Suppressor macrophage (primary cell): ENCODE results near the gene MICALL2.

Source experiments
- DNase-seq, 4 experiments: peaks; one replicate each; pipeline ENCODE4 v3.0.0-alpha.2; 2020 to 2022

MICALL2 gene

DNA sequence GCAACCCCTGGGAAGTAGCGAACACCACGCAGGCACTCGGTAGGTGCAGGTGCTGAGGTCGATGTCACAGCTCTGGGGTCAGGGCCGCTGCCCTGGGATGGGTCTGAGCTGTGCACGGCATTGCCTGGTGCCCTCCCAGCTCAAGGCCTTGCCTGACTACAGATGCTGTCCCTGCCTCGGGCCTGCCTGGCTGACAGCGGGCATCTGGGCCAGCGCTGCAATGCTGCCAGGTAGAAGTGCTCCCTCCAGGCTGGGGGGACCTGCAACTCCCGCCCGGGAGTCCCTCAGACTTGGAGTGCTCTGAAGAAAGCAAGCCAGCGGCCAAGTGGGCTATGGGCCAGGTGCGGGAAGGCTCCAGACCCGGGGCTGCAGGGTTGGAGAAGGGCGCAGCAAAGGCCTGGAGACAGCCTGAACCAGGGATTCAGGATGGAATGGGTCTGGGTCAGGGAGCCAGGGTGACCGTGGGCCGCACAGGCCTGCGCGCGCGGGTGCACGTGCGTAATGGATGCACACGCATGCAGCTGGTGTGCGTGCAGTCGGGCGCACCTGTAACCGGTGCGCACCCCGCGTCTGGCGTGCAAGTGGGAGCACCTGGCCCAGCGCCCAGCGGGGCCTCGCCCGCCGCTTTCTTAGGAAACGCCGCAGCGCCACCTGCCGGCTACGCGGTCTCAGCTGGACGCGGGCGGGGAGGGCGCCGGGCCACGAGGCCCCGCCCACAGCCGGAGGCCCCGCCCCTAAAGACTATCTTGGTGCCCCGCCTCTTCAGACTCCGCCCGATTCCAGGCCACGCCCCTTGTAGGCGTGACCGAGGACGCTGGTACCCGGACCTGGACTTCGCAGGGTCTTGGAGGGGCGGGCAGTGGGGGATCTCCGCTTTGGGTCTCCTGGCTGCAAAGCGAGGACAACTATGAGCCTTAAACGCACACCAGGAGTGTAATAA, 46.7 kb downstream of the MICALL2 start:
- DNase-seq = peak; percentile 89 to 97 (median 96)

DNA sequence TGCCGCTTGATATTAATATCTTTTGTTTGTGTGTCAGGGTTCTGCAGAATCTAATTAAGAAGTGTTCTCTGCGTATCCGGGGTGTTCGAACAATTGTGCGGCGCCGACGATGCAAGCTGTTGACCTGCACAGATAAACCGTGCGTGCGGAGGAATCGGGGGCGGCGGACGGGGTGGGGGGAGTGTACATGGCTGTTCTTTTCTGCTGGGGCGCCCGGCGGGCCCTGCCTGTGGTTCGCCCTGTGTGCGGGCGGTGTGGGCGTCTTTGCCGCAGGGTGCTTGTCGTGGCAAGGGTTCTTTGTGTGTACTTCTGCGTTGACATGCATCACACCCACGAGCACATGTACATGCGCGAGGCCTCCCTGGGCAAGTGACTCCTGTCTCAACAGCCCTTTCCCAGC, 47.9 kb downstream of the MICALL2 start:
- no peak for DNase-seq

DNA sequence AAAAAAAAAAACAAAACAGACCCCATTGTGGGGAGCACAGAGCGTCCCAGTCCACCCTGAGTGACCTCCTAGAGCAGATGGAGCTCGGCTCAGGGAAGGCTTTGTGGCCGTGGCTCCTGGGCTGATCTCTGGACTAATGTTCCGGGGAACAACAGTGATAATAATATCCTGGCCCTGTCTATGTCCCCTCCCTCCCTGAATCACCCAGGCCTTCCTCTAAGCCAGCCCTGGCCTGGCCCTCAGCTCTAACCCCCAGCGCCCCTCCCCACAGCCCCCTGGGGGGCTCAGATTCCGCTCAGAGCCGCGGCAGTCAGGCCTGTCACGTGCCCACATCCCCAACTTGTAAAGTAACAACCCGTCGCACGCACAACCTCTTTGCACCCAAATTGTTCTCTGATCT, 48.3 kb downstream of the MICALL2 start:
- no peak for DNase-seq

DNA sequence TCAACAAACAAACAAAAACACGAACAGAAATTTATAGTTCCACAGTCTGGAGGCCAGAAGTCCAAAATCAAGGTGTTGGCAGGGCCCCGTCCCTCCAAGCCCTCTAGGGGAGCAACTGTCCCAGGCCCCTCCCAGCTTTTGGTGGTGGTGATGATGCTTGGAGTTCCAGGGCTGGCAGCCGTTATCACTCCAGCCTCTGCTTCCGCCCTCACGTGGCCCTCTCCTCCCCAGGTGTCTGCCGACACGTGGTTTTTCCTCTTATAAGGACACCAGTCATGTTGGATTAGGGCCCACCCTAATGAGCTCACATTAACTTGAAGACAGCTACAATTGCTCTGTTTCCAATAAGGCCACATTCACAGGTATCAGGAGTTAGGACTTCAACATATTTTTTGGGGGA, 49.7 kb downstream of the MICALL2 start:
- no peak for DNase-seq

DNA sequence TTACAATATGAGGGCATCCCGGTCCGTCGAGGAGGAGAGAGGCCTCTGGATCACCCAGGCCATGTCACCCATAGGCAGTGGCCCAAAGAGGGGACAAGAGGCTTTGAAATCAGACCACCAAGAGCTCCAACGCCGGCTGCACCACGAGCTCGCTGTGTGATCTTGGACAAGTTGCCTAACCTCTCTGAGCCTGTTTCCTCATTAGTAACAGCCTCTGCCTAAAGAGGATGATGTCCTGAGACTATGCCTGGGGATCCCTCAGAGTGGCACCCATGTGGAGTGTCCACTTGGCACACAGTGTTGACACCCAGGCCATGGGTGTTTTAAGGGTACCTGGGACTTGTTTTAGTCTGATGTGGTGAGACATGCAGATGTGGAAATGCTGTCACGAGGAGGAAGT, 50.8 kb downstream of the MICALL2 start:
- DNase-seq = no peak

DNA sequence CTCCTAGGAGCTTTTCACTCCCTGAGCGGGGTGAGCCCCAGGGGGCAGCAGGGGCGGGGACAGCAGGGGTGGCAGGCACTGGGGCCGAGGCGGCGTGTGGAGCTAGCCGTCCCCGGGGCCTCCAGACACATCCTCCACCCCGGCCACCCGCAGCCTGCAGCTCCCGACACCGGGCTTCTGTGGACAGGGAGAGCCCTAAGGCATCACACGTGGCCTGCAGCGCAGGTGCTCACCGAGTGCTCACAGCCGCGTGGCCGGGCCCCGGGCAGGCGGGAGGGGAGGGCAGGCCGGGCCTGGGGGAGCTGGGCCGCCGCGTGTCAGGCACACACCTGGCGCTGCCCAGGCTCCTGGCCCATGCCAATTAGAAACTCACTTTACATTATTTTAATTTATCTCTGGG, 51.4 kb downstream of the MICALL2 start:
- no peak for DNase-seq

DNA sequence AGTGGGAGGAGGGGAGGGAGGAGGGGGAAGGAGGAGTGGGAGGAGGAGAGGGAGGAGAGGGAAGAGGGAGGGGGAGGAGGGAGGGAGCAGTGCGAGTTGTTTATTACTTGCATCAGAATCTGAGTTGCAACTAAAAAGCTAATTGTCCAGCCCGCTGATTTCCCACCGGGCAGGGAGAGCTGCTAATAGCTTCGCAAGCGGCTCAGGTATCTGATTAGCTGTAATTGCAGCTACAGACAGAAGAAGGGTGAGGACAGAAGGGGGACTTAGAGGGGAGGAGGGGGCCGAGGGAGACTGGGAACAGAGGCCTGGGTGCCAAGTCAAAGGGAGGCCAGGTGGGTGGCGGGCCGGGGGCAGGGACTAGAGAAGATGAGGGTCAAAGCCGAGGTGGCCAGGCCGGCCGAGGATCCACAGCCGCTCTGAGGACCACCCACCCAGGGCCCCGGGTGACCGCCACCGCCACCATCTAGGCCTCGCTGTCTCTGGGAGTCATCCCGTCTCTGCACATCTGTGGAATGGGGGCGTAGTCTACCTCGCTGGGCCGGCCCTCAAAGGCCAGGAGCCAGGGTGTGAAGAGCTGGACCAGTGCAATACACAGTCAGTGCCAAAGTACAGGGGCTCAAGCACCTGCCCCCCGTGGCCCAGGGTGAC, 54.2 kb downstream of the MICALL2 start:
- no peak for DNase-seq

DNA sequence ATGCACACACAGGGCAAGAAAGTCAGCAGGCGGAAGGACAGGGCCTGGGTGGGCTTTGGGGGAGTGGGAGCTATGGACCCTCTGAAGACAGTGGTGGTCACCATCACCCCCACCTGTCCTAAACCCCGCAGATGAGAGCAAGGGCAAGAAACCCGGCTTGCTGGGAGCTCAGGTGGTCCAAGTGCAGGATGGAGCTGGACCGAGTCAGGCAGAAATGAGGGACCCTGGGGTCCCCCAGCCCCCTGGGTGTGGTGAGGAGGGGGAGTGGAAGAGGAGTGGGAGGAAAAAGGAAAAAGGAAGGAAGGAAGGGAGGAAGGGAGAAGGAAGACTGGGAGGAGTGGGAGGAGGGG, 54.8 kb downstream of the MICALL2 start:
- no peak for DNase-seq

DNA sequence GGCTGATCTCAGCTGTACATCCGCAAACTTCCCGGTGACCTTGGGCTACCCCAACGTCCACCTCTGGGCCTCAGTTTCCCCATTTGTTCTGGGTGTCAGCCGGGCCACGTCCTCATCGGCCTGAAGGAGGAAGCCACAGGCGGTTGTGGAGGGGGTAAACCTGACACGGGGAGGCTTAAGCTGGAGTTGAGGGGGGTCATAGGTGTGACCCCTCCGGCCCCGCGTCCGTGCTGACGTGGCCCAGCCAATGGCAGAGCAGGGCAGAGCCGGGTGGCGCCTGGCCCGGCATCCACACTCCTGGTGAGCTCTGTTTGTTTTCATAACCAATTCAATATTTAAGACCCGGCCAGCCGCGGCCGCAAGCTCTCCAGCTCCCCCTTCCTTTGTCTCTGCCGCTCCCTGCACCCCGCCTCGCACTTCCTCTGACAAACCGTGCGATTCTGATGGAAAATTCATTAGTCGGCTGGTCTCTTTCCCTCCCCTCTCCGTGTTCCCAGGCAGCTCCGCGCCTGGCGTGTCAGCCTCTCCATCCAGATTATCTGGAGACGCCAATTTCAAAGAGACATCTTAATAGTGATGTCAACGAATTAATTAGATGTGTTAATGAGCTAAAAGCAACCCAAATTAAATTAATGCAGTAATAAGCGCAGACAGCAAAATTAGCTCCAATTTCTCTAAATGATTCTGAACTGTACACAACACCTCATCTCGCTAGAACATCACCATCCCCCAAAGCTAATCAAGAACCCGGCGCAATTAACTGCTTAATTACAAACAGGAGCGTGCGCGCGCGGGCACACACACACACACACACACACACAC, 55.4 kb downstream of the MICALL2 start:
- peak in 3 of 4 experiments; percentile 19 to 33 (median 28) for DNase-seq

DNA sequence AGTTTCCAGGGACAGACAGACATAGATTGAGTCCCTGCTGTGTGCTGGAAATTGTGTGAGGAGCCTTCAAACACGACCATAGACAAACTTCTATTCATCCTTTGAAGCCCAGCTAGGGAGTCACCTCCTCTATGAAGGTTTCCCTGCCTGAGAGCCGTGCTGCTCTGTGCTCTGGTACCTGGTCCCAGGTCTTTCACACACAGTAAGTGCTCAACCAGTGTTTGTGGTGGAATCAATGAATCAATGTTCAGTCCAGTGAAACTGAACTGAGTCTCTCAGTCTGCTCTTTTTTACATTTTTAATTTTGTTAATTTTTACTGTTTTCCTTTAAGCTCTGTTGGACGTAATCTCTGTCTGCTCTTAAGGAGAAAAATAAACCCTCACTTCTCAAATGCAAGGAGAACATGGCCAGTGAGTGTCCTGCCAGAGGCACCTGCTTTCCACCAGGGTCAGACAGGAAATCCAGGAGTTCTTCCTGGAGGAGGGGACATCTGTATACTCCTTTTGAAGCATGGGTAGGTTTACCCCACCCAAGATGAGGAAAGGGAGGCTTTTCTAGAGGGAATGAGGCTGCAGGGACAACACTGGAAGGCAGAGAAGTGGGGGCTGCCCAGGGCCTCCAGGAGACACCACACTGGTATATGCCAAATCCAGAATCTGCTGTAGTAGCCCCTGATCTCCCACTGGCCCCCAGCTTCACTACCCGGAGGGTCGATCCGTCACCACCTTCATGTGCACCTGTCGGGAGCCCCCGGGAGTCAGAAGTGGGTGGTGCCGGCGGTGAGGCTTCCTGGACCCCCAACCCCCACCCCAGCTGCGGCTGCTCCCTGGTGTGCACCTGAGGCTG, 56.3 kb downstream of the MICALL2 start:
- DNase-seq = no peak

DNA sequence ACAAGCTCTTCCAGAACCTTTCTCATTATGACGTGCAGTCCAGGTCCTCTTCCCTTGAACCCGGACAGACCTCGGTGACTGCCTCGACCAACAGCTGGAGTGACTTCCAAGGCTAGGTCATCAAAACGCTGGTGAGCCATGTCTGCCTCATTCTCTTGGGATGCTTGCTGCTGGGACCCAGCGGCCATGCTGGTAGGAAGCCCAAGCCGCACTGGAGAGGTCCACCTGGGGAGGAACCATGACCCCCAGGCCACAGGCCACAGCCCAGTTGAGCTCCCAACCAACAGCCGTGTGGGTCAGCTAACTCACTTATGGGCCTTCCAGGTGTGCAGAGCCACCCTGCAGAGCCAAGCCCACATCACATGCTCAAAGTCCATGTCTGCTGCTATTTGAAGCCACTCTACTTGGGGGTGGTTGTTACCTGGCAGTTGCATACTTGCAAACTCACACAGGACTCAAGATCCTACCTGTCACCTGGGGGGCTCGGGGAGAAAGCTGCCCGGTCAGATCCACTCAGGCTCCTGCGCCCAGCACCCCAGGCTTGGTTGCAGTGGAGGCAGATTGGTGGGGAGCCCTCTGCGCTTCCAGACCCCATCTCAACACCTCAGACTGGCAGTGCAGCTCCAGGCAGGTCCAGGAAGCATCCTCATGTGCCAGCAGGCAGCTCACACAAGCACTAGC, 57.0 kb downstream of the MICALL2 start:
- no peak for DNase-seq

DNA sequence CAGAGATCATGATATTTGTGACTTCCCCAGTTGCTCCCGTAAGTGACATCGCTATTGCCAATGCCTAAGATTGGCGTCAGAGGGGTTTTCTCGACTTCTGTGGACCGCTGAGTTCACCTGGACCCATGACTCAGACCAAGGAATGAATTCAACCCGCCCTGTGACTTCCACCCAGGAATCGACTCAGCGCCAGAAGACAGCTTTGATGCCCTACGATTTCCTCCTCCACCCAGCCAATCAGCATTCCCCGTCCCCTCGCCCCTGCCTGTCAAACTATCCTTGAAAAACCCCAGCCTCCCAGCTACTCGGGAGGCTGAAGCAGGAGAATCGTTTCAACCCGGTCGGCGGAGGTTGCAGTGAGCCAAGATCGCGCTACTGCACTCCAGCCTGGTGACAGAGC, 58.3 kb downstream of the MICALL2 start:
- DNase-seq = no peak

DNA sequence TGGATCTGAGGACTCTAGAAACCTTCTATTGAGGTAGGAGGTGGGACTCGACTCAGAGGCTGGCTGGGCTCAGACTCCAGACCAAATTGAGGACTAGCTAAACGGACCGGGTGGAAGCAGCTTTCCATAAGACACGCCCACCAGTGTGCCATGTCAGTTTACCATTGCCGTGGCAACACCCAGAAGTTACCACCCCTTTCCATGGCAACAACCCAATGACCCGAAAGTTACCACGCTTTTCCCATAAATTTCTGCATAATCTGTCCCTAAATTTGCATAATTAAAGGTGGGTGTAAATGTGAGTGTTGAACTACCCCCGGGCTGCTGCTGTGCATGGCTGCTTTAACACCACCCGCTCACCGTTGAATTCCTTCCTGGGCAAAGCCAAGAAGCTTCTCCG, 58.9 kb downstream of the MICALL2 start:
- no peak for DNase-seq

DNA sequence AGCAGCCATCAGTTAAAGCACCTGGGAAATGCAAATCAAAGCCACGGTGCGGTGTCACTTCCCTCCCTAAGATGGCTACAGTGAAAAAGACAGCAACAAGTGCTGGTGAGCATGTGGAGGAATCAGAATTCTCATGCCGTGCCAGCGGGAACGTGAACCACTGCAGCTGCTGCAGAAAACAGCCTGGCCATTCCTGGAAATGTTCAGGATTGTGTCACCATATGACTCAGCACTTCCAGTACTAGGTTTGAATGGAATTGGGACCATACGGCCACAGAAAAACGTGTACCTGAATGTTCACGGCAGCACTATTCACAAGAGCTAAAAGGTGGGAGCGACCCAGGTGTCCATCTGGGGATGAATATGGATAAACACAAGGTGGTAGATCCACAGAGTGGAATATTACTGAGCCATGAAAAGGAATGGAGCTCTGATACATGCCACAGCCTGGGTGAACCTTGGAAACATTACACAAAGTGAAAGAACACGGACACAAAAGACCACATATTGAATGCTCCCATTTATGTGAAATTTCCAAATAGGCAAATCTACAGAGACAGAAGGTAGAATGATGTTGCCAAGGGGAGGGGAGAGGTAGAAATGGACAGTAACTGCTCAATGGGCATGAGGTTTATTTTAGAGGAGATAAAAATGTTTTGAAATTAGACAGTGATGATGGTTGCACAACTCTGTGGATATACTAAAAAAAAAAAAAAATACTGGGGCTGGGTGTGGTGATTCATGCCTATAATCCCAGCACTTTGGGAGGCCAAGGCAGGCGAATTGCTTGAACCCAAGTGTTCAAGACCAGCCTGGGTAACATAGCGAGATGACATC, 61.6 kb downstream of the MICALL2 start:
- DNase-seq = no peak

DNA sequence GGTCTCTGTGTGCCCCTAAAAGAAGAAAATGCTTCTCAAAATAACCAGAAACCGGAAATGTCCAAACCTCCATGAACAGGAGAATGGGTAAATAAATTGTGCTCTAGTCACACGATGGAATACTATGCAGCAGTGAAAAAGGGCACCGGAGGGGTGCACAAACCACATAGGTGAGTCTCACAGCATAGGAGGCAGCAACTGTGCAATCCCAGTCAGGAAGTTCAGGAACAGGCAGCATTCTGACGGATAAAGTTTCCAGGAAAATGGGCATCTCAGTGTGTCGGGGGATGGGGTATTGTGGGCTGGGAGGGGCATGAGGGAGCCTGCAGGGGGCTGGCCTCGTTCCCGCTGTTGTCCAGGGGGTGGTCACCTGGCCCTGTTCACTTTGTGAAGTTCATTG, 63.1 kb downstream of the MICALL2 start:
- DNase-seq = no peak

DNA sequence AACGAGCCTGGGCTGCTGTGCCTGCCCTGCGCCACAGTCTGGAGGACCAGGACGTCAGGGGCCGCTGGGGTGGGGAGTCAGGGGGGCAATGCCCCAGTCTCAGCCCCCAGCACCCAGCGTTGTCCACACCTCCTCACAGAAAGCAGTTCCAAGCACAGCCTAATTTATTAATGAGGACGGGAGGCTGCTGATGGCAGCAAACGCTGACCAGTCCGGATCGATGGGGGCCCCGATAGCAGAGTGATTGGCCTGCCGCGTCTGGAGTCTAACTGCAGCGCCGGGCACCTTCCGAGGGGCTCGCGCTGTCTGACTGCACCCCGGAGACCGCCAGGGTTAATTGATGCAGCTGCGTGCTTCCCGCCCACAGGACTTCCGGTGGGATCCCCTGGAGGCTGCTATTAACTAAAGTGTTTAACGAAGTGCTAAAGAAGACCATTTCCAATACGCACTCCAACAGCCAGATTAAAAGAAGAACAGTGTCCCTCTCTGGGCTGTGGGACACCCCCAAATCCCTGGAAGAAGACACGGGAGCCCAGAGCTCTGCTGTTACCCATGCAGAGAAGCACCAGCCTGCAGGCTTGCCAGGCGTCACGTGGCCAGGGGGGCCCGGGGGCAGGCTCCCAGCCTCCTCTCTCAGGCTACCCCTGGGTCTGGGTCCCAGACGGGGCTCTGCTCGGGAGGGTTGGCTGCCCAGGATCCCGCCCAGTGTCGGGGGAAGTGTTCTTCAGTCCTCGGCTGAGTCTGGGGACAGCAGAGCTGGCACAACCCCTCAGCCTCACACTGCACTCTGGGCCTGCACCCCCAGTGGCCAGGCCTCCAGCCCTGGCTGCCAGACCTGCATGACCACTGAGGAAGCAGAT, 63.8 kb downstream of the MICALL2 start:
- DNase-seq = no peak

DNA sequence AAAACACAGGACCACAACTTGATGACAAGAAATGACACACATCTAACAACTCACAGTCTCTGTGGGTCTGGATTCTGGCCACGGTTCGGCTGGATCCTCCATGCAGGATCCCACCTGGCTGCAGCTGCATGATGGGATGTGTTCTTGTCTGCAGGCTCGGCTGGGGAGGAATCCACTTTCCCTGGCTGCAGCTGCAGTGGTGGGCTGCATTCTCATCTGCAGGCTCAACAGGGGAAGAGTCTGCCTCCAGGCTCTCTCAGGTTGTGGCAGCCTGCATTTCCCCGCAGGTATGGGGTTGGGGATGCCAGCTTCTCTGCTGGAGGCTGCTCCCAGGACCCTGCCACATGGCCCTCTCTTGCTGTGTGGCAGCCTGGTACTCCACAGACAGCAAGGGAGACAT, 64.9 kb downstream of the MICALL2 start:
- DNase-seq = no peak

DNA sequence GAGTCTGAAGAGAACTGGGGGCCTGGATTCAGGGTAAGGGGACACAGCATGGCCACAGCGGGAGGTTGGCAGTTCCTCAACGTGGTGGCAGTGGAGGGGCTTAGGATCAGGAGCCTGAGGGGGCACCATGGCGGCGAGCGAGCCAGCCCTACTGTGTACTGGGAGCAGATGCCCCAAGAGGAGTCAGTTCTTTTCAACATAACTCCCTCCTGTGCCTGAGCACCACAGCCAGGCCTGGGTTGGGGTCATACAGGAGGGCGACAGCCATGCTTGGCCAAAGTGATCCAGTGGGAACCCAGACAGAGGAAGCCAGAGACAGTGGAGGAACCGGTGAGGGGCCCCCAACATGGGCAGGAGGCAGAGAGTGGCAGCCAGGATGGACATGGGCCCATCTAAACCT, 65.8 kb downstream of the MICALL2 start:
- no peak for DNase-seq

DNA sequence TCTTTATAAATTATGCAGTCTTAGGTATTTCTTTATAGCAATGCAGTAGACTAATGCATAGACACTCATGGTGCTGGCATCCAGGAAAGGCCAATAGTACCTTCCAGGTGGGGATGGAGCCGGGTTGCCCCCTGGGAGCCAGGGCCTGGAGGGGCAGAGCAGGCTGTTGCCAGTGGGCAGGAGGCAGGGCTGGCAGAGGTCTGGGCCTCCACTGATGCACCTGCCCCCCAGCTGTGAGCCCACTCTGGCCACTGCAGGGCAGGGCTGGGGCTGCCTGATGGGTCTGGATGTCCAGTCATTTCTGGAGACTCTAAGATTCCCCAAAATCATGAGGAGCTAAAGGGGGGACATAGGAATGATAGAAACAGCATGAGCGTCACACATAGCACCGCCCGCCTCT, 66.7 kb downstream of the MICALL2 start:
- no peak for DNase-seq

DNA sequence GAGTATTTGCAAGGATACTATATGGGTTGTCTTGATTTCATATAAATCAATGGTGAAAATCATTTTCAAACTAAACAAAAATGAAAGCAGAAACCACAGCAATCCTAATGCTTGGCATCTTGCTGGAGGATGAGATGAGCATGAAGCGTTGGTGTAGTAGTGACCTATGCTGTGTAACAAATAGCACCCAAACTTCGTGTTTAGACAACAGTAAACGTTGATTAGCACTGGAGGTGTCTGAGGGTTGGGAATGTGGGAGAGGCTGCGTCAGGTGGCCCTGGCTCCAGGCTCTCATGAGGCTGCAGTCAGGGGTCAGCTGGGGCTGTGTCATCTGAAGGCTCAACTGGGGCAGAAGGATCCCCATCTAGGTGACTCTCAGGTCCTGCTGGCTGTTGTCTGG, 67.8 kb downstream of the MICALL2 start:
- DNase-seq = no peak
